Osteoblast (primary cell): Measurements from ENCODE around the gene TTC33. TPM values are rescaled to one million over a fixed set of nuclear protein-coding genes. Genes with fewer than 3 reads are reported as not detected.

Source experiments
- DNase-seq: peaks from one replicate; pipeline ENCODE4 v3.0.0; 2011; ENCODE audit warnings: low spot score, mixed read lengths; ENCODE audit not compliant: insufficient read length; ENCODE audit errors: missing footprints
- H2AFZ ChIP-seq: 2 replicates; pipeline ENCODE4 v1.6.0; 2011; ENCODE audit warnings: mild to moderate bottlenecking, low read length
- H3K27ac ChIP-seq: 2 replicates; pipeline ENCODE4 v1.5.1; 2011; ENCODE audit warnings: mild to moderate bottlenecking, low read depth, low read length, moderate library complexity
- H3K27me3 ChIP-seq: 2 replicates; pipeline ENCODE4 v1.6.0; 2012; ENCODE audit warnings: mild to moderate bottlenecking, control low read depth, inconsistent platforms, low read length, moderate library complexity; ENCODE audit not compliant: insufficient read depth
- H3K36me3 ChIP-seq: 2 replicates; pipeline ENCODE4 v1.5.1; 2011; ENCODE audit warnings: mild to moderate bottlenecking, low read length, control low read depth, moderate library complexity; ENCODE audit not compliant: insufficient read depth
- H3K4me1 ChIP-seq: 2 replicates; pipeline ENCODE4 v1.5.1; 2011; ENCODE audit warnings: mild to moderate bottlenecking, low read length, control low read depth, moderate library complexity; ENCODE audit not compliant: insufficient read depth
- H3K4me2 ChIP-seq: 2 replicates; pipeline ENCODE4 v1.6.0; 2011; ENCODE audit warnings: mild to moderate bottlenecking, low read length; ENCODE audit not compliant: insufficient read depth
- H3K4me3 ChIP-seq: fragments of 200-600 bp; sonication (generic); 3 replicates; pipeline ENCODE4 v1.5.1; 2012; ENCODE audit warnings: mild to moderate bottlenecking, low read length, inconsistent platforms; ENCODE audit not compliant: insufficient read depth
- H3K79me2 ChIP-seq: 2 replicates; pipeline ENCODE4 v1.6.0; 2012; ENCODE audit warnings: mild to moderate bottlenecking, low read length, control low read depth, inconsistent platforms; ENCODE audit not compliant: insufficient read depth
- H3K9me3 ChIP-seq: 2 replicates; pipeline ENCODE4 v1.5.1; 2011; ENCODE audit warnings: low read depth, low read length, control low read depth
- H4K20me1 ChIP-seq: 2 replicates; pipeline ENCODE4 v1.6.0; 2012; ENCODE audit warnings: mild to moderate bottlenecking, low read length, control low read depth; ENCODE audit not compliant: insufficient read depth
- CTCF ChIP-seq: IDR thresholded peaks from 2 replicates; pipeline ENCODE4 v1.5.1; 2011; ENCODE audit warnings: mild to moderate bottlenecking, low read depth, low read length, moderate library complexity; ENCODE audit errors: extremely low read depth
- total RNA-seq: library from RNA; depleted of rRNA; stranded (reverse); fragments of >200 nt; gene quantifications from 2 replicates; pipeline ENCODE4 v1.2.3, GENCODE V29; 2012

Gene TTC33
- total RNA-seq, 1 donor = 14.5 TPM

GRCh38 chr5:40485021-40485998, 270.5 kb downstream of the TTC33 start:
- Histone ChIP-seq H3K9me3 (no peaks in the 10 kb centered on the region), H2AFZ (no peak overlapping the region), H4K20me1 (no peaks in the 10 kb centered on the region), H3K4me2 (no peak overlapping the region), H3K36me3 (no peaks in the 10 kb centered on the region), H3K4me1 (peaks cover 10% of the 10 kb centered on the region), H3K79me2 (no peaks in the 10 kb centered on the region), H3K27me3 (no peaks in the 10 kb centered on the region), H3K4me3 (no peak overlapping the region), H3K27ac (no peak overlapping the region)
- TF ChIP-seq CTCF = no peak
- DNase-seq = no peak

- DNase-seq = no peak
- no peak overlapping the region for H3K4me2 ChIP-seq
- no peaks in the 10 kb centered on the region for H3K9me3 ChIP-seq
- H3K4me1 ChIP-seq = peaks cover 12% of the 10 kb centered on the region
- H3K36me3 ChIP-seq = no peaks in the 10 kb centered on the region
- H3K27me3 ChIP-seq = no peaks in the 10 kb centered on the region
- H3K4me3 ChIP-seq = no peak overlapping the region
- H2AFZ ChIP-seq = no peak overlapping the region
- TF ChIP-seq CTCF = no peak
- H4K20me1 ChIP-seq = no peaks in the 10 kb centered on the region
- H3K79me2 ChIP-seq = no peaks in the 10 kb centered on the region
- no peak overlapping the region for H3K27ac ChIP-seq
Measured at GRCh38 chr5:40484495-40484894, 271.3 kb downstream of the TTC33 start.

GRCh38 chr5:40483316-40483715, 272.4 kb downstream of the TTC33 start:
- Histone ChIP-seq H2AFZ (no peak overlapping the region), H4K20me1 (no peaks in the 10 kb centered on the region), H3K27ac (no peak overlapping the region), H3K4me3 (no peak overlapping the region), H3K79me2 (no peaks in the 10 kb centered on the region), H3K9me3 (no peaks in the 10 kb centered on the region), H3K27me3 (no peaks in the 10 kb centered on the region), H3K4me2 (no peak overlapping the region), H3K36me3 (no peaks in the 10 kb centered on the region), H3K4me1 (peaks cover 21% of the 10 kb centered on the region)
- TF ChIP-seq CTCF = no peak
- DNase-seq = no peak

- no peak for TF ChIP-seq CTCF
- Histone ChIP-seq H3K4me3 (no peak overlapping the region), H3K79me2 (no peaks in the 10 kb centered on the region), H4K20me1 (no peaks in the 10 kb centered on the region), H3K9me3 (no peaks in the 10 kb centered on the region), H3K36me3 (no peaks in the 10 kb centered on the region), H3K27me3 (no peaks in the 10 kb centered on the region), H3K27ac (no peak overlapping the region), H2AFZ (no peak overlapping the region), H3K4me2 (no peak overlapping the region), H3K4me1 (peaks cover 29% of the 10 kb centered on the region)
- DNase-seq = no peak
Measured at GRCh38 chr5:40481241-40481640, 274.5 kb downstream of the TTC33 start.
